Endothelial cell of umbilical vein (primary cell): ENCODE data around the gene ADARB2. TPM values are rescaled to one million over a fixed set of nuclear protein-coding genes. Genes with fewer than 3 reads are reported as not detected.

Source experiments
- BruUV-seq: library from RNA; stranded (reverse); fragments of 400-500 nt; replicated peaks from 2 replicates; lab custom pipeline; 2021; lab: Mats Ljungman, UMichigan
- CTCF ChIA-PET: fragments of 300-600, 350-600 bp; sonication (Branson Sonifier 250); formaldehyde crosslinking; loops from one replicate; lab custom pipeline; 2021; ENCODE audit warnings: antibody characterized with exemption, inconsistent platforms; lab: Charles Lee
- POLR2A ChIA-PET: fragments of 300-600, 350-600 bp; sonication (Branson Sonifier 250); formaldehyde crosslinking; loops from one replicate; lab custom pipeline; 2021; ENCODE audit warnings: antibody characterized with exemption, inconsistent platforms; lab: Charles Lee
- DNase-seq: peaks from one replicate; pipeline ENCODE4 v3.0.0-alpha.2; 2011; ENCODE audit warnings: low read depth, low spot score
- FAIRE-seq: peaks from 2 replicates; lab custom pipeline; 2011; peaks lifted over from hg19 to GRCh38; lab: Jason Lieb, UNC
- H2AFZ ChIP-seq: 2 replicates; pipeline ENCODE4 v1.6.0; 2012; ENCODE audit warnings: low read depth, low read length, control low read depth, inconsistent platforms
- H3K27ac ChIP-seq: 2 replicates; pipeline ENCODE4 v1.5.1; 2011; ENCODE audit warnings: low read depth, mild to moderate bottlenecking, control low read depth, low read length, moderate library complexity; ENCODE audit not compliant: insufficient read depth
- H3K27me3 ChIP-seq, 2 experiments: 2 replicates each; pipeline versions ENCODE4 v1.6.0 to v1.6.1; 2011; ENCODE audit warnings: low read length in 2 of 2, mixed read lengths in 1 of 2; ENCODE audit not compliant: control insufficient read depth in 2 of 2, insufficient read depth in 2 of 2
- H3K36me3 ChIP-seq, 2 experiments: 2 replicates in 1 of 2; 3 replicates in 1 of 2; pipeline ENCODE4 v1.5.1; 2011; ENCODE audit warnings: low read length in 2 of 2, mild to moderate bottlenecking in 1 of 2, moderate library complexity in 1 of 2; ENCODE audit not compliant: control insufficient read depth in 2 of 2, insufficient read depth in 2 of 2; ENCODE audit errors: extremely low read depth in 1 of 2
- H3K4me1 ChIP-seq: 3 replicates; pipeline ENCODE4 v1.5.1; 2011; ENCODE audit warnings: mild to moderate bottlenecking, low read length; ENCODE audit not compliant: control insufficient read depth, insufficient read depth; ENCODE audit errors: extremely low read depth
- H3K4me2 ChIP-seq: 2 replicates; pipeline ENCODE4 v1.6.1; 2011; ENCODE audit warnings: low read length, control low read depth, mixed read lengths; ENCODE audit not compliant: insufficient read depth
- H3K4me3 ChIP-seq, 3 experiments: fragments of 200-600 bp in 1 of 3; sonication (generic), shearing (Covaris generic) in 1 of 3; replicated peaks in 1 of 3; 2 replicates each; pipeline ENCODE4 v1.5.1; 2011 to 2016; ENCODE audit warnings: control low read depth in 3 of 3, low read length in 3 of 3, mild to moderate bottlenecking in 2 of 3, inconsistent platforms in 1 of 3, low read depth in 1 of 3, moderate library complexity in 1 of 3; ENCODE audit not compliant: insufficient read depth in 1 of 3
- H3K79me2 ChIP-seq: 2 replicates; pipeline ENCODE4 v1.6.0; 2012; ENCODE audit warnings: low read length, inconsistent platforms; ENCODE audit not compliant: control insufficient read depth, insufficient read depth
- H3K9ac ChIP-seq: replicated peaks from 2 replicates; pipeline ENCODE3; 2011; ENCODE audit warnings: low read length, control low read depth; ENCODE audit not compliant: insufficient read depth; ENCODE audit errors: extremely low read depth
- H3K9me1 ChIP-seq: replicated peaks from 3 replicates; pipeline ENCODE4 v1.6.0; 2011; ENCODE audit warnings: mild to moderate bottlenecking, low read length; ENCODE audit not compliant: control insufficient read depth, insufficient read depth; ENCODE audit errors: extremely low read depth
- H3K9me3 ChIP-seq: replicated peaks from 2 replicates; pipeline ENCODE4 v1.5.1; 2012; ENCODE audit warnings: low read length, inconsistent platforms; ENCODE audit not compliant: control insufficient read depth, insufficient read depth
- H4K20me1 ChIP-seq: replicated peaks from 2 replicates; pipeline ENCODE3; 2011; ENCODE audit warnings: mild to moderate bottlenecking, low read length; ENCODE audit not compliant: control insufficient read depth, insufficient read depth; ENCODE audit errors: extremely low read depth
- EZH2 ChIP-seq: IDR thresholded peaks from 2 replicates; pipeline ENCODE4 v1.6.1; 2012; ENCODE audit warnings: borderline replicate concordance, low read depth, mild to moderate bottlenecking, moderate library complexity, low read length, inconsistent platforms; ENCODE audit not compliant: severe bottlenecking
- FOS ChIP-seq: IDR thresholded peaks from 2 replicates; pipeline ENCODE4 v1.6.1; 2011; ENCODE audit warnings: mild to moderate bottlenecking, low read length, moderate library complexity, borderline replicate concordance; ENCODE audit not compliant: insufficient read depth
- GATA2 ChIP-seq: IDR thresholded peaks from 2 replicates; pipeline ENCODE4 v1.7.0; 2011; ENCODE audit warnings: low read depth, mild to moderate bottlenecking, moderate library complexity, mixed read lengths, low read length; ENCODE audit not compliant: insufficient read length, insufficient read depth
- JUN ChIP-seq: IDR thresholded peaks from 2 replicates; pipeline ENCODE4 v1.6.1; 2011; ENCODE audit warnings: borderline replicate concordance, low read depth; ENCODE audit not compliant: insufficient read length, insufficient read depth
- MYC ChIP-seq: IDR thresholded peaks from one replicate; pipeline ENCODE4 v1.6.1; 2011; ENCODE audit warnings: mild to moderate bottlenecking, low read depth, low read length
- POLR2A ChIP-seq: IDR thresholded peaks from 2 replicates; pipeline ENCODE4 v1.6.1; 2012; ENCODE audit warnings: low read depth, mild to moderate bottlenecking, control low read depth, low read length
- POLR2AphosphoS5 ChIP-seq: IDR thresholded peaks from 2 replicates; pipeline ENCODE4 v1.6.1; 2012; ENCODE audit warnings: low read depth, mild to moderate bottlenecking, control low read depth, low read length, moderate library complexity; ENCODE audit not compliant: insufficient read depth
- dilution Hi-C: fragments of 300-500 bp; cut with MboI; formaldehyde crosslinking; loops from one replicate; pipeline ENCODE4 v1.15.0; 2019; ENCODE audit warnings: low sequenced_read_pairs; ENCODE audit not compliant: extremely low pct_ligation_motif_present
- intact Hi-C: fragments of 100-400 bp; cut with micrococcal nuclease; formaldehyde crosslinking; loops from one replicate; pipeline ENCODE4 v1.10.0; 2022
- polyA plus RNA-seq, 4 experiments: library from polyadenylated mRNA; depleted of rRNA in 3 of 4; stranded (reverse) in 3 of 4; unstranded in 1 of 4; fragments of >200 nt; gene quantifications; 2 replicates each; pipeline versions ENCODE4 v1.2.1 to v1.2.3, GENCODE V29; 2011 to 2012; ENCODE audit warnings: missing spikeins in 1 of 4
- total RNA-seq: library from RNA; stranded (reverse); gene quantifications from 2 replicates; pipeline ENCODE4 v1.2.3, GENCODE V29; 2021
- TF ChIP-seq, protein P1 (sequence below), 2 donors: IDR thresholded peaks; 1 replicate in 1 of 2; 2 replicates in 1 of 2; pipeline ENCODE4 v1.5.1; 2011; ENCODE audit warnings: low read length in 2 of 2, mild to moderate bottlenecking in 2 of 2, moderate library complexity in 2 of 2, control low read depth in 1 of 2, inconsistent platforms in 1 of 2, low read depth in 1 of 2; ENCODE audit not compliant: insufficient read depth in 1 of 2; ENCODE audit errors: extremely low read depth in 1 of 2
- TF ChIP-seq, protein P2 (sequence below): IDR thresholded peaks from 2 replicates; pipeline ENCODE4 v1.6.1; 2011; ENCODE audit not compliant: insufficient read depth, insufficient read length

The ADARB2 gene
- total and polyA plus RNA-seq, 2 donors (not counting 3 experiments of a cell fraction or from before 2014, with no cell fraction given), result not detected

DNA sequence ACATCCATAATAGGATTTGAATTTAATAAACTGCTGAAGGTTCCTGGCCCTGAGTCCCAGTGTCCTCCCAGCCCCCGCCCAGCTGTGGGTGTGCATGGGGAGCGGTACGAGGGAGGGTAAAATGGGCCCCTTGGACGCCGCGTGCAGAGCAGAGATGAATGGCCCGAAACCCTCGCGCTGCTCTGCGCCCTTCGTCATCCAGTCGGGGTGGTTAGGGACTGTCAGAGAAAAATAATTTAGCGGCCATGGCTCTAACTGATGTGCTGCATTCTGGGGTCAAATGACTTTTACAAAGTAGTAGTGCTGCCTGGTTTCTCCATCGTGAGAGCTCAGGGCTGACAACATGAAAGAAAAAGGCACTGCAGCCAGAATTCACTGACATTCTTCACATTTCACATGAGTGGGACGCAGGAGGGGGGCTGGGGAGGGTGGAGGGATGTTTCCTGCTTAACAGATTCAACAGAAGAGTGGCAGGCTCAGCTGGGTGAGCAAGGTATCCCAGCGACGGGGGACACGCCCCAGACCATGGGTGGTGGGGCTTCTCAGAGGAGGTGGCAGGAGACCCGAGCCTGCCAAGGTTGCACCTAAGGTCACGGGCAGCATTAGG is 376.7 kb downstream of the ADARB2 start:
- BruUV-seq, result no TSS peak
- no peaks in the 10 kb centered on the region for H3K36me3 ChIP-seq
- H3K4me2 ChIP-seq, result no peak overlapping the region
- H4K20me1 ChIP-seq, result no peaks in the 10 kb centered on the region
- POLR2A ChIA-PET, result no interaction called here
- no peak overlapping the region for H3K27ac ChIP-seq
- CTCF ChIA-PET, result no interaction called here
- H3K4me3 ChIP-seq, result no peak overlapping the region
- H3K9me3 ChIP-seq, result no peaks in the 10 kb centered on the region
- no peak overlapping the region for H3K9ac ChIP-seq
- dilution Hi-C loops, result no loop called here
- H3K9me1 ChIP-seq, result no peaks in the 10 kb centered on the region
- FAIRE-seq (no peak), DNase-seq (no peak)
- H3K4me1 ChIP-seq, result no peaks in the 10 kb centered on the region
- intact Hi-C loops, result no loop called here
- no peaks in the 10 kb centered on the region for H3K79me2 ChIP-seq
- H3K27me3 ChIP-seq, result no peaks in the 10 kb centered on the region
- TF ChIP-seq JUN (no peak), GATA2 (no peak), POLR2A (no peak), POLR2AphosphoS5 (no peak), EZH2 (no peak), FOS (no peak), MYC (no peak)
- TF ChIP-seq, protein P1, sequence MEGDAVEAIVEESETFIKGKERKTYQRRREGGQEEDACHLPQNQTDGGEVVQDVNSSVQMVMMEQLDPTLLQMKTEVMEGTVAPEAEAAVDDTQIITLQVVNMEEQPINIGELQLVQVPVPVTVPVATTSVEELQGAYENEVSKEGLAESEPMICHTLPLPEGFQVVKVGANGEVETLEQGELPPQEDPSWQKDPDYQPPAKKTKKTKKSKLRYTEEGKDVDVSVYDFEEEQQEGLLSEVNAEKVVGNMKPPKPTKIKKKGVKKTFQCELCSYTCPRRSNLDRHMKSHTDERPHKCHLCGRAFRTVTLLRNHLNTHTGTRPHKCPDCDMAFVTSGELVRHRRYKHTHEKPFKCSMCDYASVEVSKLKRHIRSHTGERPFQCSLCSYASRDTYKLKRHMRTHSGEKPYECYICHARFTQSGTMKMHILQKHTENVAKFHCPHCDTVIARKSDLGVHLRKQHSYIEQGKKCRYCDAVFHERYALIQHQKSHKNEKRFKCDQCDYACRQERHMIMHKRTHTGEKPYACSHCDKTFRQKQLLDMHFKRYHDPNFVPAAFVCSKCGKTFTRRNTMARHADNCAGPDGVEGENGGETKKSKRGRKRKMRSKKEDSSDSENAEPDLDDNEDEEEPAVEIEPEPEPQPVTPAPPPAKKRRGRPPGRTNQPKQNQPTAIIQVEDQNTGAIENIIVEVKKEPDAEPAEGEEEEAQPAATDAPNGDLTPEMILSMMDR (IDR thresholded peaks at IDR 0.05; ENCODE audit: extremely low read depth in 1 of 2, insufficient read depth in 1 of 2, low read depth in 1 of 2, low read length in 2 of 2), result no peak
- TF ChIP-seq, protein P2, sequence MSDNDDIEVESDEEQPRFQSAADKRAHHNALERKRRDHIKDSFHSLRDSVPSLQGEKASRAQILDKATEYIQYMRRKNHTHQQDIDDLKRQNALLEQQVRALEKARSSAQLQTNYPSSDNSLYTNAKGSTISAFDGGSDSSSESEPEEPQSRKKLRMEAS, result no peak
- no peak overlapping the region for H2AFZ ChIP-seq
